PC-3 (cell line): ENCODE data around the gene USP17L17. TPM values are rescaled to one million over a fixed set of nuclear protein-coding genes. Genes with fewer than 3 reads are reported as not detected.
"Not testable (repeated sequence)": the region's sequence is repeated elsewhere in the genome, so short reads cannot be mapped to it uniquely, and the experiment has no call there.

Source experiments
- ATAC-seq: fragments of 200-7000 bp; cut with Tn5 transposase; 2 replicates; pipeline ENCODE4 v1.9.1; 2020; ENCODE audit warnings: mild to moderate bottlenecking, moderate library complexity
- BruUV-seq: library from RNA; stranded (reverse); fragments of 400-500 nt; replicated peaks from 2 replicates; lab custom pipeline; 2021; lab: Mats Ljungman, UMichigan
- CTCF ChIA-PET: fragments of 300-600 bp; sonication (Branson Sonifier 250); formaldehyde crosslinking; loops from one replicate; lab custom pipeline; 2022; ENCODE audit warnings: antibody characterized with exemption; lab: Charles Lee
- POLR2A ChIA-PET: fragments of 300-600 bp; sonication (Branson Sonifier 250); formaldehyde crosslinking; loops from one replicate; lab custom pipeline; 2022; ENCODE audit warnings: antibody characterized with exemption; ENCODE audit not compliant: unreplicated experiment; lab: Charles Lee
- DNase-seq: peaks from one replicate; pipeline ENCODE4 v3.0.0-alpha.2; 2015
- H2AFZ ChIP-seq: fragments of 300-600 bp; sonication (generic); 2 replicates; pipeline ENCODE4 v1.6.0; 2016; ENCODE audit warnings: antibody characterized with exemption, low read length
- H3F3A ChIP-seq: fragments of 300-600 bp; sonication (generic); one replicate; pipeline ENCODE4 v1.6.0; 2017; ENCODE audit warnings: antibody characterized with exemption, low read length, control low read depth, mild to moderate bottlenecking; ENCODE audit not compliant: unreplicated experiment
- H3K27ac ChIP-seq: fragments of 300-600 bp; sonication (generic); 2 replicates; pipeline ENCODE4 v1.5.1; 2016; ENCODE audit warnings: mild to moderate bottlenecking, low read length
- H3K27me3 ChIP-seq: fragments of 300-600 bp; sonication (generic); 2 replicates; pipeline ENCODE4 v1.6.1; 2016; ENCODE audit warnings: low read length, mixed read lengths
- H3K36me3 ChIP-seq: fragments of 300-600 bp; sonication (generic); 2 replicates; pipeline ENCODE4 v1.6.1; 2016; ENCODE audit warnings: low read depth, mixed run types, low read length, mixed read lengths
- H3K4me1 ChIP-seq: fragments of 300-600 bp; sonication (generic); 2 replicates; pipeline ENCODE4 v1.5.1; 2016; ENCODE audit warnings: low read length; ENCODE audit not compliant: insufficient read depth
- H3K4me2 ChIP-seq: fragments of 300-600 bp; sonication (generic); 2 replicates; pipeline ENCODE4 v1.6.0; 2016; ENCODE audit warnings: low read length
- H3K4me3 ChIP-seq: fragments of 300-600 bp; sonication (generic); 2 replicates; pipeline ENCODE4 v1.5.1; 2016; ENCODE audit warnings: mild to moderate bottlenecking, low read length, mixed read lengths
- H3K79me2 ChIP-seq: fragments of 300-600 bp; sonication (generic); 2 replicates; pipeline ENCODE4 v1.6.1; 2017; ENCODE audit warnings: low read length, mixed read lengths
- H3K9ac ChIP-seq: fragments of 300-600 bp; sonication (generic); 2 replicates; pipeline ENCODE4 v1.6.0; 2016; ENCODE audit warnings: mild to moderate bottlenecking, low read length
- H3K9me2 ChIP-seq: fragments of 300-600 bp; sonication (generic); replicated peaks from 2 replicates; pipeline ENCODE4 v1.6.1; 2016; ENCODE audit warnings: mixed run types, low read length, mixed read lengths
- H3K9me3 ChIP-seq: fragments of 300-600 bp; sonication (generic); 2 replicates; pipeline ENCODE4 v1.6.1; 2016; ENCODE audit warnings: low read length, mixed read lengths
- H4K20me1 ChIP-seq: fragments of 300-600 bp; sonication (generic); 2 replicates; pipeline ENCODE4 v1.6.1; 2016; ENCODE audit warnings: low read length, mixed read lengths
- intact Hi-C: fragments of 100-400 bp; cut with micrococcal nuclease; formaldehyde crosslinking; loops from 2 replicates; pipeline ENCODE4 v1.9.0; 2023
- total RNA-seq: library from RNA; depleted of rRNA; stranded (reverse); fragments of >200 nt; gene quantifications from 2 replicates; pipeline ENCODE4 v1.2.3, GENCODE V29; 2014; rRNA removed

USP17L17 gene
- total RNA-seq, 1 experiment from 2014 or later, result not detected

DNA sequence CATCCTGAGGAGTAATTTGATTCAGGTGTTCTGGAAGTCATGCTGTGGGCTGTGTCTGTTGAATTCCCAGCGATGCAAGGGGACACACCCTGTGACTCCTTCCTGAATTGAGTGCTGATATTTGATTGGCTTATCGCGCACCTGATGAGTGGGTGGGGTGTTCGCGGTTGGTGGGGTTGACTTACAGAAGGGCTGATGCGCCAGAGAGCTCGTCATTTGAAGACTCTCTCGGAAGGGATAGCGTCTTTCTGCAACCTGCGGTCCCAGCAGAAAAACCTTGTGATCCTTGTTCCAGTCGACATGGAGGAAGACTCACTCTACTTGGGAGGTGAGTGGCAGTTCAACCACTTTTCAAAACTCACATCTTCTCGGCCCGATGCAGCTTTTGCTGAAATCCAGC lies 18.9 kb downstream of the USP17L17 start, which contains the start of gene USP17L21:
Gene USP17L21, plus strand, starts transcription at position 301 of the 400 bp plus-strand sequence. Its CDS starts 0 bp downstream, at position 301.
- H3K36me3 ChIP-seq, intact Hi-C loops, H4K20me1 ChIP-seq, DNase-seq, CTCF ChIA-PET, H3K9me2 ChIP-seq, H3K4me1 ChIP-seq, H3K79me2 ChIP-seq, H3K27me3 ChIP-seq, H3F3A ChIP-seq, POLR2A ChIA-PET, H3K4me3 ChIP-seq, H3K27ac ChIP-seq, H2AFZ ChIP-seq, H3K4me2 ChIP-seq, H3K9ac ChIP-seq, BruUV-seq, H3K9me3 ChIP-seq, ATAC-seq: not testable (repeated sequence)

DNA sequence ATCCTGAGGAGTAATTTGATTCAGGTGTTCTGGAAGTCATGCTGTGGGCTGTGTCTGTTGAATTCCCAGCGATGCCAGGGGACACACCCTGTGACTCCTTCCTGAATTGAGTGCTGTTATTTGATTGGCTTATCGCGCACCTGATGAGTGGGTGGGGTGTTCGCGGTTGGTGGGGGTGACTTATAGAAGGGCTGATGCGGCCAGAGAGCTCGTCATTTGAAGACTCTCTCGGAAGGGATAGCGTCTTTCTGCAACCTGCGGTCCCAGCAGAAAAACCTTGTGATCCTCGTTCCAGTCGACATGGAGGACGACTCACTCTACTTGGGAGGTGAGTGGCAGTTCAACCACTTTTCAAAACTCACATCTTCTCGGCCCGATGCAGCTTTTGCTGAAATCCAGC lies 23.6 kb downstream of the USP17L17 start, which contains the start of gene USP17L22:
Gene USP17L22, plus strand, starts transcription at position 301 of the 400 bp plus-strand sequence. Its CDS starts 0 bp downstream, at position 301.
- intact Hi-C loops, H3K27ac ChIP-seq, H3K4me1 ChIP-seq, H3F3A ChIP-seq, DNase-seq, H3K4me3 ChIP-seq, H3K4me2 ChIP-seq, H3K9me3 ChIP-seq, H3K36me3 ChIP-seq, ATAC-seq, BruUV-seq, CTCF ChIA-PET, POLR2A ChIA-PET, H4K20me1 ChIP-seq, H3K9ac ChIP-seq, H3K27me3 ChIP-seq, H2AFZ ChIP-seq, H3K79me2 ChIP-seq, H3K9me2 ChIP-seq: not testable (repeated sequence)

DNA sequence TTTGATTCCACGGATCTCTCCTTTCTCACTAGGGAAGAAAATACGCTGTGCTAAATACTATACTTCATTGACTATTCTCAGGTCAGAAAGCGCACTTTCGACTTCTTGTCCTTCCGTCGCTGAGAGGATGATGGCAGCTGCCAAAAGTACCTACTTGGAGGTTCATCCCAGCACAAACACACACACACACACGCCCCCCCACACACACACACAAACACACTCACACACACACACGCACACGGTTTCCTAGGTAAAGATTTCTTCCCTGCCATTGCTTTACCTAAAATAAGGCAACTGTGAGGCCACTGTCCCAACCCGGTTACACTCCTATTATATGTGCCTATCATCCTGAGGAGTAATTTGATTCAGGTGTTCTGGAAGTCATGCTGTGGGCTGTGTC lies 28.0 kb downstream of the USP17L17 start:
- H3K9me2 ChIP-seq, H3K27me3 ChIP-seq, H3K4me3 ChIP-seq, ATAC-seq, H3K4me2 ChIP-seq, H4K20me1 ChIP-seq, H3K4me1 ChIP-seq, H3K9ac ChIP-seq, BruUV-seq, H3F3A ChIP-seq, intact Hi-C loops, POLR2A ChIA-PET, H2AFZ ChIP-seq, H3K9me3 ChIP-seq, H3K36me3 ChIP-seq, CTCF ChIA-PET, DNase-seq, H3K27ac ChIP-seq, H3K79me2 ChIP-seq: not testable (repeated sequence)

Other genes starting within 250 kb of the USP17L17 start
- not detected in 2 replicates for gene FAM90A26, start 73.5 kb upstream of the USP17L17 start, total RNA-seq
- gene USP17L10, start 33.2 kb upstream of the USP17L17 start, total RNA-seq, result not detected in 2 replicates
- not detected in 2 replicates for gene USP17L11, start 28.5 kb upstream of the USP17L17 start, total RNA-seq
- not detected in 2 replicates for gene USP17L12, start 23.7 kb upstream of the USP17L17 start, total RNA-seq
- gene USP17L13, start 19.0 kb upstream of the USP17L17 start, total RNA-seq, result not detected in 2 replicates
- not detected in 2 replicates for gene USP17L15, start 9.5 kb upstream of the USP17L17 start, total RNA-seq
- not detected in 2 replicates for gene USP17L18, start 4.8 kb downstream of the USP17L17 start, total RNA-seq
- gene USP17L19, start 9.5 kb downstream of the USP17L17 start, total RNA-seq, result not detected in 2 replicates
- not detected in 2 replicates for gene USP17L20, start 14.2 kb downstream of the USP17L17 start, total RNA-seq
- not detected in 2 replicates for gene USP17L21, start 19.0 kb downstream of the USP17L17 start, total RNA-seq
- not detected in 2 replicates for gene USP17L22, start 23.7 kb downstream of the USP17L17 start, total RNA-seq
- not detected in 2 replicates for gene USP17L24, start 81.3 kb downstream of the USP17L17 start, total RNA-seq
- not detected in 2 replicates for gene USP17L25, start 86.0 kb downstream of the USP17L17 start, total RNA-seq
- gene USP17L26, start 90.8 kb downstream of the USP17L17 start, total RNA-seq, result not detected in 2 replicates
- gene USP17L5, start 95.5 kb downstream of the USP17L17 start, total RNA-seq, result not detected in 2 replicates
- not detected in 2 replicates for gene USP17L27, start 100.3 kb downstream of the USP17L17 start, total RNA-seq
- gene USP17L28, start 105.0 kb downstream of the USP17L17 start, total RNA-seq, result not detected in 2 replicates
- gene USP17L29, start 109.8 kb downstream of the USP17L17 start, total RNA-seq, result not detected in 2 replicates
- gene USP17L30, start 119.2 kb downstream of the USP17L17 start, total RNA-seq, result not detected in 2 replicates
- not detected in 2 replicates for gene DEFB131A, start 200.5 kb downstream of the USP17L17 start, total RNA-seq